GM21619 (cell line): ENCODE results near the gene TRMT10B.
A peak's percentile ranks its signal among the peaks of the same experiment; 100 is the strongest.
"Not testable (repeated sequence)": the region's sequence is repeated elsewhere in the genome, so short reads cannot be mapped to it uniquely, and the experiment has no call there.

Source experiments
- ATAC-seq: cut with Tn5 transposase; IDR thresholded peaks from one replicate; pipeline ENCODE4 v1.9.1; 2021; ENCODE audit not compliant: unreplicated experiment

The TRMT10B gene

DNA sequence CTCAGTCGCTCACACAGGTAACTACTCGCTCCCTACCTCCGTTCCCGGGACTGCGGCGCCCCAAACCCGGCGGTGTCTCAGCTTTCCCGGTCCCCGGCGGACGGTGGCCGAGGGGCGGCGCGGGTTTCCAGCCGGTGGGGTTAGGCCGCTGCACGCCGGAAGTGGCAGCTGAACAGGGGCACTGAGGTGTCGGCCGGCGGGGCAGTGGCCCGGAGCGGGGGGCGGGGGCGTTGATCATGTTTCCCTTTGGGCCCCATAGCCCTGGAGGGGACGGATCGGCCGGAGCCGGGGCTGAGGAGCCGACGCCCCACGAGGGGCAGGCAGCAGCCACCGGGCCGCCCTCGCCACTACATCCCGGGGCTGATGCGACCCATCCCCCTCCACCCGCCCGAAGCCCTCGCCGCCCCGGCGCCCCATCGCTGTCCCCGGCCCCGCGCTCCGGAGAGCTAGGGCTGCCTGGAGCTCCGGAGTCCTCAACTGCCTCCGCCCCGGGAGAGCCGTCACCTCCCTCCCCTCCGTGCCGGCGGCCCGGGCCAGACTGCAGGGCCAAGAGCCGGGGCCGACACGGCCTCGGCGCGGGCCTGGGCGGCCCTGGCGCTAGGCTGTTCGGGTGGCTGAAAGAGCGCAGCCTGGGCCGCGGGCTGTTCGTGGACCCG is 47.2 kb downstream of the TRMT10B start, which contains the start of gene DCAF10:
DCAF10 (plus strand) TSS at position 167 of the 656 bp plus-strand sequence; CDS start at position 237, 70 bp downstream.
- ATAC-seq, result peak; percentile 65

DNA sequence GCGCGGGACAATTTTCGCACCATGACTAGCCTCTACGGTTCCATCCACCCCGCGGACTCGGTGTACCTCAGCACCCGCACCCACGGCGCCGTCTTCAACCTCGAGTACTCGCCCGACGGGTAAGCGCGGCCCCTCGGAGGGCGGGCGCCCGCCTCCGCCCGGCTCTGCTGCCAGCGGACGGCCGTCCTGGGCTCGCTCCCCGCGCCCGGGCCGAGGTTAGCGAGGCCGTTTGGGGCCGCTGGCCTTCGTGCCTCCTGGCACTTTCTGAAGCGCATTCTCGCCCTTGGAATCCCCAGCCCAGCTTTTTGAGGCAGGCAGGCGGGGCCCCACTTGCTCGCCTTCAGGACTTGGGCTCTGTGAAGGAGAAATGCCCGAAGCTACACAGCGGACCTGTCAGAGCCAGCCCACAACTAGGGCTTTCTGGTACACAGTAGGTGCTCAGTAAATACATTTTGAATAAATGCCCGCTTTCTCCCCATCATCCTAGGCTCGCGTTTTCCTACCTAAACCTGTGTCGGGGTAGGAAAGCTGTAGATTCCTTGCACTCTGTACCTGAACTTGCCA is 47.8 kb downstream of the TRMT10B start:
- ATAC-seq, result peak; percentile 39

DNA sequence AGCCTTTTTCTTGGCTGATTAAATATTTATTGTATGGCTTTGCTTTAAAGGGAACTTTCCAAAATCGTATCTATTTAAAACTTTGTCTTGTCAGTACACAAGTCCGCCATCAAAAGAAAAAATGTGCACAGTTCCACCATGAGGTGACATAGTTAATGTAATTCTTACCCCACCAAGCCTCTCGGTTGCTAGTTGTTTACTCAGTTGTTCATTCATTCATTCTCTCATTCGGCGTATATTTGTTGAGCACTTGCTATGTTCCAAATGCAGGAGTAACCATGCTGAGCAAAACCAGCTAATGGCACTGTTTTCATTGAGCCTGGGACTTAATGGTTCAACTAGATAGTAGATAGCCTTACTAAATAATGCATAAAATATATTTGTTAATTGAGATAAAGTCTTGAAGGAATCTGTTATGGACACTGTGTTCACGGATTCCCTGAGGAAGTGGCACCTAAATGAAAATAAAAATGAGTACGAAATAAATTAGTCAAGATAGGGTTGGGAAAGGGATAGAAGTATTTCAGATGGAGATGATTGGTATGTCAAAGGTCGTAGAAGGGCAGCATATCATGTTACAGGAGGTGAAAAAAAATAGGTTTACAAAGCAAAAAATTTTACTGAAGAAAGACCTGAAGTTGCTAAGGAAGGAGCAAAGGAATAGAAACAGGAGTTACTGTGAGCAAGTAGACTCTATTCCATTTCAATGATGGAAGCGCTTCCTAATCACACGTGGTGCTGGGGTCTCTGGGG is 48.5 kb downstream of the TRMT10B start:
- no peak for ATAC-seq

DNA sequence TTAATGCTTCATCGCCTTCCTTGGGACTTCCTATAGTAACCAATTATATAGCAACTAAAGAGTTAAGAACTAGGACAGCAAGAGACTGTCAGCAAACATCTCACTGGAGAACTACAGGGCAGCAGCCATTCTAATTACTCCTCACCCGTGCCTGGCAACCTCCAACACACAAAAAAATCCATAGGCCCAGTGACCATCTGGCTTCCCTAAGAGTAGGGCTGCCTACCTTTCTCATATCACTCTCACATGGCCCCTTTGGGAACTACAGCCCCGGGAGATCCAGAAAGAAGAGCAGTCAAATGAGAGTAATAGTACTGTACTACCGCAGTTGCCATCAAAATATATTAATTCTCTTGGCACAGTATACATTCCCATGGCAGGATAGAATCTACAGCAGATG is 52.7 kb downstream of the TRMT10B start:
- no peak for ATAC-seq

DNA sequence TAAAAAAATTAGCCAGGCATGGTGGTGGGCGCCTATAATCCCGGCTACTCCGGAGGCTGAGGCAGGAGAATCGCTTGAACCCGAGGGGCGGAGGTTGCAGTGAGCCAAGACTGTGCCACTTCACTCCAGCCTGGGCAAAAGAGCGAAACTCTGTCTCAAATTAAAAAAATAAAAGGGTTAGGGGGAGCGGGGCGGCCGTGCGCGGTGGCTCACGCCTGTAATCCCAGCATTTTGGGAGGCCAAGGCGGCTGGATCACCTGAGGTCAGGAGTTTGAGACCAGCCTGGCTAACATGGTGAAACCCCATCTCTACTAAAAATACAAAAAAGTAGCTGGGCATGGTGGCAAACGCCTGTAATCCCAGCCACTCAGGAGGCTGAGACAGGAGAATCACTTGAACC is 56.1 kb downstream of the TRMT10B start:
- ATAC-seq, result not testable (repeated sequence)

DNA sequence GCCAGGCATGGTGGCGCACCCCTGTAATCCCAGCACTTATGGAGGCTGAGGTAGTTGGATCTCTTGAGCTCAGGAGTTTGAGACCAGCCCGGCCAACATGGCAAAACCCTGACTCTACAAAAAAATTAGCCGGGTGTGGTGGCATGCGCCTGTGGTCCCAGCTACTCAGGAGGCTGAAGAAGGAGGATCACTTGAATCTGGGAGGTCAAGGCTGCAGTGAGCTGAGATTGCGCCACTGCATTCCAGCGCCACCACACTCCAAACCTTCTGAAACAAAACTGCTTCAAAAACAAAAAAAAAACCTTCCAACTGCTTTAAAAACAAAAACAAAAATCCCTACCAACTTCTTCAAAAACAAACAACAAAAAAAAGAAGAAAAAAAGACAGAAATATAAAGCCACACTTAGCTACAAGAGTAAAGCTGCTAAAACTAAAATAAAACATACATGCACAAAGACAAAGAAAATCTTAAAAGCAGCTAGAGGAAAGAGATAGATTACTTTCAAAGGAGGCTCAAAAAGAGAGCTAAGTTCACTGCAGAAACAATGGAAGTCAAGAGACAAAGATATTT is 58.4 kb downstream of the TRMT10B start:
- ATAC-seq, result no peak

DNA sequence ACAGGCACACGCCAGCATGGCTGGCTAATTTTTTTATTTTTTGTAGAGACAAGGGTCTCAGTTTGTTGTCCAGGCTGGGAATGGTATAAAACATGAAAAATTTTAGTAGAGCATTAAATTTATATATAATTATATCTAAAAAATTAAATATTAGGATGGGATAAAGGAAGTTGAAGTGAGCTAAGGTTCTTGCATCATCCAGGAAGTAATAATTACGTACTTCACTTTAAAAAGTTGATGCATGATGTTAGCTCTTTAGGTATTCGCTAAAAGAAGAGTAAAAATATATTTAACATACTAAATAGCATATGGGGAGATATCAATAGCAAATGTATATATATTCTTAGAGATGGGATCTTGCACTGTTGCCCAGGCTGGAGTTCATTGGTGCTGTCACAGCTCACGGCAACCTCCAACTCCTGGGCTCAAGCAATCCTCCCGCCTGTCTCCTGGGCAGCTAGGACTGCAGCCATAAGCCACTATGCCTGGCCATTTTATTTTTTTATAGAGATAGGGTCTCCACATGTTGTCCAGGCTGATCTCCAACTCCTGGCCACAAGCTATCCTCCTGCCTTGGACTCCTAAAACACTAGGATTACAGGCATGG is 59.3 kb downstream of the TRMT10B start:
- ATAC-seq, result no peak

DNA sequence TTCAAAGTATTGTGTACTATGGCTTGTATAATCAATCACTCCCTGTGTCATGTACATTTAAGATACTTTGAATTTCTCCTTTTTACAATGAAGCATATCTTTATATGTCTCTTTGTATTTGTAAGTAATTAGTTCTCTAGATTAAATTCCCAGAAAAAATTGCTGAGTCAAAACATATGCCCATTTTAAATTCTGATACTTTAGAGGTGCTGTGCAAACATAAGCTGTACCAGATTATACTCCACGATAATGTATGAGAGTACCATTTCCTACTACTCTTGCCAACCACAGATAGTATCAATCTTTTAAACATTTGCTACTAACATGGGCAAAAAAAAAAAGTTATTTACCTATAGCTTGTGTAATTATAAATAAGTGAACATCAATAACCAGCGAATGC is 65.2 kb downstream of the TRMT10B start:
- ATAC-seq, result no peak

DNA sequence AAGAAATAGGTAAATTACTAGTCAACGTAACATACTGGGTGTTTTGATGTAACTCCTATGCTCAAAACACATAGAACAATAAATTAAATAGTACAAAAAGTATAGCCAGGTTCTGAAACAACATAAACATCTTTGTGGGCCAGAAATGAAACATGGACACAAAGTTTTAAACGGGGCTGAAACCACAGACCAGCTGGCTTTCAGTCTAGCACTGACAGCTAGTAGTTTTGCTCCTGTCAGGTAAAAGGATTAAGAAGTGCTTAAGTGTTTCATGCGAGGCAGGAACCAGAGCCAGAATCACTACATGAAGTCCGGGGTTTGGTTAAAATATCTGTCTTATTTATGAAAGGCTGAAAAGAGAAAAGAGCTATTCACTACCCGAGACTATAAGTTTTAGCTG is 66.5 kb downstream of the TRMT10B start:
- ATAC-seq, result no peak

GRCh38 chr9:37825174-37825573 is 71.6 kb downstream of the TRMT10B start:
- not testable (repeated sequence) for ATAC-seq

GRCh38 chr9:37827483-37828165 is 74.0 kb downstream of the TRMT10B start:
- ATAC-seq, result no peak
